DOHH2 (cell line): ENCODE data around the gene AGT.

Experiments used
- H3F3A ChIP-seq: fragments of 200-600 bp; sonication (generic), shearing (Covaris generic); 2 replicates; pipeline ENCODE4 v1.6.0; 2016; ENCODE audit warnings: antibody characterized with exemption, mild to moderate bottlenecking; ENCODE audit not compliant: control insufficient read depth, insufficient read depth
- H3K27ac ChIP-seq: fragments of 200-600 bp; sonication (generic); 2 replicates; pipeline ENCODE4 v1.5.1; 2014; ENCODE audit warnings: low read depth, mild to moderate bottlenecking, low read length, moderate library complexity
- H3K27me3 ChIP-seq: fragments of 200-600 bp; sonication (generic); 2 replicates; pipeline ENCODE4 v1.6.1; 2014; ENCODE audit warnings: mild to moderate bottlenecking, low read length, mixed read lengths; ENCODE audit not compliant: control insufficient read depth
- H3K36me3 ChIP-seq: fragments of 200-600 bp; sonication (generic); 2 replicates; pipeline ENCODE4 v1.6.1; 2014; ENCODE audit warnings: mild to moderate bottlenecking, low read length, moderate library complexity, mixed read lengths; ENCODE audit not compliant: control insufficient read depth
- H3K4me1 ChIP-seq: fragments of 200-600 bp; sonication (generic); 2 replicates; pipeline ENCODE4 v1.6.1; 2014; ENCODE audit warnings: mild to moderate bottlenecking, low read length, mixed read lengths; ENCODE audit not compliant: control insufficient read depth
- H3K4me2 ChIP-seq: fragments of 200-600 bp; sonication (generic); 2 replicates; pipeline ENCODE4 v1.6.0; 2014; ENCODE audit warnings: mild to moderate bottlenecking, low read length, moderate library complexity
- H3K4me3 ChIP-seq: fragments of 200-600 bp; sonication (generic); 2 replicates; pipeline ENCODE4 v1.5.1; 2014; ENCODE audit warnings: mild to moderate bottlenecking, low read length, mixed read lengths
- H3K79me2 ChIP-seq: fragments of 200-600 bp; sonication (generic); 2 replicates; pipeline ENCODE4 v1.6.1; 2014; ENCODE audit warnings: mild to moderate bottlenecking, low read length, mixed read lengths; ENCODE audit not compliant: control insufficient read depth
- H3K9me2 ChIP-seq: fragments of 200-600 bp; sonication (generic); replicated peaks from 2 replicates; pipeline ENCODE4 v1.6.1; 2014; ENCODE audit warnings: mild to moderate bottlenecking, low read length, mixed read lengths; ENCODE audit not compliant: control insufficient read depth
- H3K9me3 ChIP-seq: fragments of 200-600 bp; sonication (generic); 2 replicates; pipeline ENCODE4 v1.6.1; 2014; ENCODE audit warnings: antibody characterized with exemption, low read length, mixed read lengths; ENCODE audit not compliant: control insufficient read depth, insufficient read depth
- H4K20me1 ChIP-seq: fragments of 200-600 bp; sonication (generic); 2 replicates; pipeline ENCODE4 v1.6.0; 2014; ENCODE audit warnings: low read depth, mild to moderate bottlenecking, antibody characterized with exemption, low read length, moderate library complexity; ENCODE audit not compliant: control insufficient read depth, insufficient read depth
- EZH2phosphoT487 ChIP-seq: fragments of 200-600 bp; sonication (generic); IDR thresholded peaks from 2 replicates; pipeline ENCODE4 v1.6.1; 2017; ENCODE audit warnings: borderline replicate concordance, mild to moderate bottlenecking, antibody characterized with exemption, low read length, moderate library complexity, mixed read lengths
- TF ChIP-seq, protein P1 (sequence below): fragments of 200-600 bp; sonication (generic); IDR thresholded peaks from one replicate; pipeline ENCODE4 v1.5.1; 2014; ENCODE audit warnings: antibody characterized with exemption, mild to moderate bottlenecking, low read depth, low read length; ENCODE audit not compliant: poor library complexity, severe bottlenecking

Gene AGT

DNA sequence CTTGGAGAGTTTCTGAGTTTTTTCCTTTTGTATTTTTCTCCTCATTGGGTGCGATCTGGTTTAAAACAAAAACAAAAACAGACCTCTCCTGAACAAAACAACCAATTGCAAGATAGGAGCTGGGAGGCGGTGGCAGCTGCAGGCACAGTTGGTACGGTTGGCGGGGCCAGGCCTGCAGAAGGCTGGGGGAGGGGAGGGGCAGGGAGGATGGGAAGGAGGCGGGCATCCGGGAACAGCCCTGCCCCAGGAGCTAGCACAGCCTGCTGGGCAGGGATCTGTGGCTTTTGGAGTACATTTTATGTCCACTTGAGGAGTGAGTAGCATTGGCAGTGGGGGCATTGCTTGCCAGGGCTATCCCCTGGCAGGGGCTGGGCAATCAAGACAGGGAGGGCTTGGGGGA is 38.5 kb upstream of the AGT start:
- H3K27ac ChIP-seq: no peak overlapping the region
- H3K4me1 ChIP-seq: peaks cover 17% of the 10 kb centered on the region
- H3K79me2 ChIP-seq: no peaks in the 10 kb centered on the region
- no peaks in the 10 kb centered on the region for H3K36me3 ChIP-seq
- no peaks in the 10 kb centered on the region for H3K9me3 ChIP-seq
- no peaks in the 10 kb centered on the region for H3K27me3 ChIP-seq
- no peaks in the 10 kb centered on the region for H3K9me2 ChIP-seq
- H4K20me1 ChIP-seq: no peaks in the 10 kb centered on the region
- no peak overlapping the region for H3K4me3 ChIP-seq
- H3K4me2 ChIP-seq: no peak overlapping the region
- TF ChIP-seq, protein P1, sequence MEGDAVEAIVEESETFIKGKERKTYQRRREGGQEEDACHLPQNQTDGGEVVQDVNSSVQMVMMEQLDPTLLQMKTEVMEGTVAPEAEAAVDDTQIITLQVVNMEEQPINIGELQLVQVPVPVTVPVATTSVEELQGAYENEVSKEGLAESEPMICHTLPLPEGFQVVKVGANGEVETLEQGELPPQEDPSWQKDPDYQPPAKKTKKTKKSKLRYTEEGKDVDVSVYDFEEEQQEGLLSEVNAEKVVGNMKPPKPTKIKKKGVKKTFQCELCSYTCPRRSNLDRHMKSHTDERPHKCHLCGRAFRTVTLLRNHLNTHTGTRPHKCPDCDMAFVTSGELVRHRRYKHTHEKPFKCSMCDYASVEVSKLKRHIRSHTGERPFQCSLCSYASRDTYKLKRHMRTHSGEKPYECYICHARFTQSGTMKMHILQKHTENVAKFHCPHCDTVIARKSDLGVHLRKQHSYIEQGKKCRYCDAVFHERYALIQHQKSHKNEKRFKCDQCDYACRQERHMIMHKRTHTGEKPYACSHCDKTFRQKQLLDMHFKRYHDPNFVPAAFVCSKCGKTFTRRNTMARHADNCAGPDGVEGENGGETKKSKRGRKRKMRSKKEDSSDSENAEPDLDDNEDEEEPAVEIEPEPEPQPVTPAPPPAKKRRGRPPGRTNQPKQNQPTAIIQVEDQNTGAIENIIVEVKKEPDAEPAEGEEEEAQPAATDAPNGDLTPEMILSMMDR: no peak
- no peak for TF ChIP-seq EZH2phosphoT487
- no peaks in the 10 kb centered on the region for H3F3A ChIP-seq

DNA sequence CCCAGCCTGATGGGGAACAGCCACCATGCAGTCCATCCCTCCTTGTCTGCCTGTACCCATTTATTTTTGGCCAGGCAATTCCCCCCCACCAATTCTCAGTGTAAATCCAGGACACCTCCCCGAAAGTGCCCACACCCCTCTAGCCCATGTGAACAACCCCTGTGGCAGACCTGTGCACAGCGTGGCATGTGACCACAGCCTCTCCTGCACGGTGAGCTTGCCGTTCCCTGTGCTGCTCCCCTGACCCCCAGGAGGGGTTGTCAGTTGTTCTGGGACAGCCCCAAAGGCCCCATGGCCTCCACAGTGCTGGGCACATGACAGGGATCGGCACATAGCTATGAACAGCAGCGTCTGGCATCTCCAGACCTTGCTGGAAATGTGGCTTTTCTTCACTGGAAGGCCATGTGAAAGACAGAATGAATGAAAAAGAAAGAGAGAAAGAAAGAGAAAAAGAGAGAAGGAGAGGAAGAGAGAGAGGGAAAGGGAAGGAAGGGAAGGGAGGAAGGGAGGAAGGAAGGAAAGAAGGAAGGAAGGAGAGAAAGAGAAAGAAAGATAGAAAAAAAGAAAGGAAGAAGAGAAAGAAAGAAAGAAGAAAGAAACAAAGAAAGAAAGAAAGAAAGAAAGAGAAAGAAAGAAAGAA is 37.2 kb upstream of the AGT start:
- no peak for TF ChIP-seq EZH2phosphoT487
- TF ChIP-seq, protein P1: no peak
- Histone ChIP-seq H3K27ac (no peak overlapping the region), H3K4me3 (no peak overlapping the region)

DNA sequence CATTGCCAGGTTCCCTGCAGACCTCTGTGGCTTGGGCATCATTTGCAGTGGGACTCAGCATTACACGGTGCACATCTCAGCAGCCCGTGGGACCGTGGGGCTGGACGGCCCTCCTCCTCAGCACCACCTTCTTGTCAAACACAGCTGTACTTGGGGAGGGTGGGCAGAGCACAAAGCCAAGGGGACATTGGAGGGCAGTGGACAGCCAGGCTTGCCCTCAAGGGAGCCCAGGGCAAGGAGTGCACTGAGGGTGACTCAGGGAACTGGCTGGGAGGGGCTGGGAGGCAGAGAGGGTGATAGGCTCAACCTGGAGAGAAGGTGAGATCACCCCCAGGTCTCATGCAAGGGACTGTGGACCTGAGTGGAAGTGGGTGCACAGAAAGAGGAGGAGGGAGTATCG is 36.7 kb upstream of the AGT start:
- TF ChIP-seq, protein P1: no peak
- no peak for TF ChIP-seq EZH2phosphoT487
- no peaks in the 10 kb centered on the region for H3K36me3 ChIP-seq
- H3K27me3 ChIP-seq: no peaks in the 10 kb centered on the region
- no peaks in the 10 kb centered on the region for H3K79me2 ChIP-seq
- no peak overlapping the region for H3K4me3 ChIP-seq
- no peaks in the 10 kb centered on the region for H3F3A ChIP-seq
- H3K4me2 ChIP-seq: no peak overlapping the region
- H3K27ac ChIP-seq: no peak overlapping the region
- no peaks in the 10 kb centered on the region for H3K9me3 ChIP-seq
- no peaks in the 10 kb centered on the region for H4K20me1 ChIP-seq
- peaks cover 17% of the 10 kb centered on the region for H3K4me1 ChIP-seq
- H3K9me2 ChIP-seq: no peaks in the 10 kb centered on the region

More for the DNA sequence above, 37.2 kb upstream of the AGT start:
- Histone ChIP-seq H4K20me1 (no peaks in the 10 kb centered on the region), H3F3A (no peaks in the 10 kb centered on the region), H3K27me3 (no peaks in the 10 kb centered on the region), H3K4me1 (peaks cover 17% of the 10 kb centered on the region), H3K79me2 (no peaks in the 10 kb centered on the region), H3K9me3 (no peaks in the 10 kb centered on the region), H3K4me2 (no peak overlapping the region), H3K36me3 (no peaks in the 10 kb centered on the region), H3K9me2 (no peaks in the 10 kb centered on the region)
